ENCODE measurements around the gene SOX3. TPM values are rescaled to one million over a fixed set of nuclear protein-coding genes. Genes with fewer than 3 reads are reported as not detected.

SOX3 gene
- total RNA-seq, 6 experiments from 2014 or later = not detected

GRCh38 chrX:140509468-140510305 is 4.8 kb upstream of the SOX3 start:
- no peak overlapping the region for H3K4me3 ChIP-seq
- peaks cover 0 to 52% of the 10 kb centered on the region in 2 donors for H3K27me3 ChIP-seq
- no peak overlapping the region for H3K27ac ChIP-seq
- H3K4me1 ChIP-seq = no peaks in the 10 kb centered on the region
- no peak for TF ChIP-seq POLR2A (IDR thresholded peaks at IDR 0.05)
- no peak for TF ChIP-seq CTCF (IDR thresholded peaks at IDR 0.05)
- DNase-seq (no peak), ATAC-seq (no peak)
- intact Hi-C loops (cut with DNase I) = no loop called here
- no peaks in the 10 kb centered on the region for H3K9me3 ChIP-seq
- no peaks in the 10 kb centered on the region for H3K36me3 ChIP-seq
- WGBS (ENCODE audit: insufficient coverage, low coverage, low lambda C conversion rate, missing lambda C conversion rate) = 30% methylated on average over 22 of the region's 30 CpGs

- ATAC-seq (no peak), DNase-seq (no peak)
- no peaks in the 10 kb centered on the region for H3K9me3 ChIP-seq
- no peaks in the 10 kb centered on the region for H3K36me3 ChIP-seq
- WGBS (ENCODE audit: insufficient coverage, low coverage, low lambda C conversion rate, missing lambda C conversion rate) = 13% methylated on average over 14 of the region's 16 CpGs
- no peak overlapping the region for H3K4me3 ChIP-seq
- no peaks in the 10 kb centered on the region for H3K4me1 ChIP-seq
- TF ChIP-seq POLR2A (IDR thresholded peaks at IDR 0.05) = no peak
- TF ChIP-seq CTCF (IDR thresholded peaks at IDR 0.05) = no peak
- peaks cover 0 to 52% of the 10 kb centered on the region in 2 donors for H3K27me3 ChIP-seq
- intact Hi-C loops (cut with DNase I) = no loop called here
- H3K27ac ChIP-seq = no peak overlapping the region
These were observed 4.1 kb upstream of the SOX3 start for GRCh38 chrX:140508958-140509357.

- H3K36me3 ChIP-seq = no peaks in the 10 kb centered on the region
- peaks cover 0 to 49% of the 10 kb centered on the region in 2 donors for H3K27me3 ChIP-seq
- no peak overlapping the region for H3K27ac ChIP-seq
- intact Hi-C loops (cut with DNase I) = no loop called here
- H3K9me3 ChIP-seq = no peaks in the 10 kb centered on the region
- DNase-seq (no peak), ATAC-seq (peak in 3 of 4 donors; percentile 15 to 25 (median 17))
- 0% methylated on average over 1 of the region's 23 CpGs for WGBS (ENCODE audit: insufficient coverage, low coverage, low lambda C conversion rate, missing lambda C conversion rate)
- TF ChIP-seq CTCF (IDR thresholded peaks at IDR 0.05) (peak in 2 of 4 donors; percentile 5 to 15), POLR2A (IDR thresholded peaks at IDR 0.05) (no peak)
- H3K4me1 ChIP-seq = no peaks in the 10 kb centered on the region
- no peak overlapping the region for H3K4me3 ChIP-seq
These were observed 3.1 kb upstream of the SOX3 start for GRCh38 chrX:140507982-140508305.

- H3K27me3 ChIP-seq = peaks cover 0 to 50% of the 10 kb centered on the region in 2 donors
These were observed 2.5 kb upstream of the SOX3 start for GRCh38 chrX:140507223-140507981.

More at GRCh38 chrX:140507223-140507981, 2.5 kb upstream of the SOX3 start:
- Histone ChIP-seq H3K4me3 (no peak overlapping the region), H3K27ac (no peak overlapping the region), H3K9me3 (no peaks in the 10 kb centered on the region), H3K4me1 (no peaks in the 10 kb centered on the region), H3K36me3 (no peaks in the 10 kb centered on the region)
- 22% methylated on average over 17 of the region's 36 CpGs for WGBS (ENCODE audit: insufficient coverage, low coverage, low lambda C conversion rate, missing lambda C conversion rate)
- ATAC-seq (no peak), DNase-seq (no peak)
- intact Hi-C loops (cut with DNase I) = no loop called here
- no peak for TF ChIP-seq POLR2A (IDR thresholded peaks at IDR 0.05)
- TF ChIP-seq CTCF (IDR thresholded peaks at IDR 0.05) = no peak

All from right lobe of liver (tissue), 6 donors.